GM21447 (cell line): ENCODE results near the gene PNMT.
"Not testable (repeated sequence)": the region's sequence is repeated elsewhere in the genome, so short reads cannot be mapped to it uniquely, and the experiment has no call there.

Experiments
- ATAC-seq: cut with Tn5 transposase; IDR thresholded peaks from one replicate; pipeline ENCODE4 v1.9.1; 2021; ENCODE audit not compliant: unreplicated experiment

Gene PNMT

GRCh38 chr17:39687546-39688474, 19.6 kb downstream of the PNMT start, which contains the start of gene PGAP3:
Gene PGAP3 (minus strand): TSS chr17:39688057. CDS start chr17:39688014, 43 bp downstream.
- peak; percentile 82 for ATAC-seq

DNA sequence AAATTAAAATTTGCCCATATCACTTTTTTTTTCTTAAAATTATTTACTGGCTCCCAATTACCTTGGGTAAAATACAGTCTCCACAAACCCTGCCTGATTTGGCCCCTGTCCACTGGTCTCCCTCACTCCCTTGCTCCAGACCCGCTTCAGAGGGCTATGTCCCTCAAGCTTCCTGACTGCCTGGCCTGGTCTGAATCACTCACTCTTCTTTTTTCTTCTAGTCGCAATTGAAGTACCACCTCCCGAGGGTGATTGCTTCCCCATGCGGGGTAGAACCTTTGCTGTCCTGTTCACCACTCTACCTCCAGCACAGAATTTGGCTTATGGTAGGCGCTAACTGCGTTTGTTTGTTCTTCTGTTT, 20.2 kb downstream of the PNMT start:
- no peak for ATAC-seq

GRCh38 chr17:39688945-39689344, 20.7 kb downstream of the PNMT start:
- no peak for ATAC-seq

- no peak for ATAC-seq
Measured at GRCh38 chr17:39694593-39694992, 26.3 kb downstream of the PNMT start.

DNA sequence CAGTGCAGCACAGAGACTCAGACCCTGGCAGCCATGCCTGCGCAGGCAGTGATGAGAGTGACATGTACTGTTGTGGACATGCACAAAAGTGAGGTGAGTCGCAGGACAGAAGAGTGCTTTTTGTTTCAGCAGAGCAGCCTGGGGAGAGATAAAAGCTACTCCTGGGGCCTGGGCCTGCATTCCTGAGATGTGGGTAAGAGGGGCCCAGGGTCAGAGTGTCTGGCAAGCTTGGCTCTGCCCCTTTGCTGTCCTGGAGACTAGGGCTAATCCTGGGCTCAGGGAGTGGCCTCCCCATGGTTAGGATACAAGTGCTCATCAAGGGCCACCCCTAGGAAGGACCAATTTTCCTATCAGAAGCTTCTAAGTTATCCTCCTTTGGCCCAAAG, 26.8 kb downstream of the PNMT start:
- no peak for ATAC-seq

DNA sequence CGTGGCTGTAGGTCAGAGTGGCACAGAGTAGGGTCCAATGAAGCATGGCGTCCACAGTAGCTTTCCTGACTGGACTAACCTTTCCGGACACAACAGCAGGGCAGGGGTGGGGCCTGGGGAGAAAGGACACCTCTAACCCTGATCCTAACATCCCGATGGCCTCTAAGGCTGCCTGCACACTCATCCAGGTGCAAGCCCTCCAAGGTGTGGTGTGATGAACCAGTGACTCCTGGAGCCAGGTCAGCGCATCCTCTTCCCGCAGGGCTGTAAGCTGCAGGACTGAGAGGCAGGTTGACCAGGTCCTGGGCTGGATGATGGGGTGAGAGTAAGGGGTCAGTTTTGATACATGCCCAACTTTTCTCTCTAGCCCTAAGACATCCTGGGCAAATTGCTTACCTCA, 28.5 kb downstream of the PNMT start:
- no peak for ATAC-seq

- ATAC-seq = no peak
Measured at GRCh38 chr17:39697961-39698360, 29.7 kb downstream of the PNMT start.

GRCh38 chr17:39699157-39699817, 31.0 kb downstream of the PNMT start:
- ATAC-seq = not testable (repeated sequence)

DNA sequence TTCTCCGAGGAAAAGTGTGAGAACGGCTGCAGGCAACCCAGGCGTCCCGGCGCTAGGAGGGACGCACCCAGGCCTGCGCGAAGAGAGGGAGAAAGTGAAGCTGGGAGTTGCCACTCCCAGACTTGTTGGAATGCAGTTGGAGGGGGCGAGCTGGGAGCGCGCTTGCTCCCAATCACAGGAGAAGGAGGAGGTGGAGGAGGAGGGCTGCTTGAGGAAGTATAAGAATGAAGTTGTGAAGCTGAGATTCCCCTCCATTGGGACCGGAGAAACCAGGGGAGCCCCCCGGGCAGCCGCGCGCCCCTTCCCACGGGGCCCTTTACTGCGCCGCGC, 31.5 kb downstream of the PNMT start, which contains the start of gene ERBB2:
Gene ERBB2 (plus strand): TSS at position 247 of the 330 bp plus-strand sequence. CDS start 175 bp downstream, outside the sequence.
- no peak for ATAC-seq

GRCh38 chr17:39700148-39700987, 32.1 kb downstream of the PNMT start:
- ATAC-seq = no peak

DNA sequence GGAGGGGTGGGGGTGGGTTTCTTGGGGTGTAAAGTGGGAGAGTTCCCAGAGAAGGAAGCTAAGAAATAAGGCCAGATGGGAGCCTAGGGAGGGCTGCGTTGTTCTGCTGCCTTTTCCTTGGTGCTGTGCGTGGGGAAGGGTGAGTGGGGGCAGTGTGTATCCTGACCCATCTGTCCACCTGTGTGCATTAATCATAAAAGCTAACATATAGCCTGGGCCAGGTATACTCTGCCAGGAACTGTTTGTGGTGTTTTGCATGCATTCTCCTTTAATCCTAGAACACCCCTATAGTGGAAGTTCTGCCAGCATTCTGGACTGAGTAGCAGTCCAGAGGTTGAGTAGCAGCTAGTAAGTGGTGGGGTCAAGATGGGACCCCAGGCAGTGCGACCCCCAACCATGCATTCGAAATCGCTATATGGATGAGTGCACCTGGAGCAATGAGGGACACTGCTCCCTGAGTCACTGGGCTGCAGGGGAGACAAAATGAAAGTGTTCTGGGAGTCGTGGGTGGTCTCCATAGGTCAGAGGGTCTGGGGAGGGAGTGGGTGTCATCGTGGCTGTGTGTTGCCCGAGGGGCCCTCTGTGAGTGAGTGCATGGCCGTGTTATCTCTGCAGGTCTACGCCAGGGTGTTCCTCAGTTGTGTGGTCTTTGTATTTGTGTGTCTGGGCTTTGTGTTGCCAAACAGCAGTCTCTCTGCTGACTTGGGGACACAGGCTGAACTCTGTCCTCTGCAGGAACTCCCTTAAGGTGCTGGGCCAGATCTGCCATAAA, 32.9 kb downstream of the PNMT start:
- ATAC-seq = no peak

DNA sequence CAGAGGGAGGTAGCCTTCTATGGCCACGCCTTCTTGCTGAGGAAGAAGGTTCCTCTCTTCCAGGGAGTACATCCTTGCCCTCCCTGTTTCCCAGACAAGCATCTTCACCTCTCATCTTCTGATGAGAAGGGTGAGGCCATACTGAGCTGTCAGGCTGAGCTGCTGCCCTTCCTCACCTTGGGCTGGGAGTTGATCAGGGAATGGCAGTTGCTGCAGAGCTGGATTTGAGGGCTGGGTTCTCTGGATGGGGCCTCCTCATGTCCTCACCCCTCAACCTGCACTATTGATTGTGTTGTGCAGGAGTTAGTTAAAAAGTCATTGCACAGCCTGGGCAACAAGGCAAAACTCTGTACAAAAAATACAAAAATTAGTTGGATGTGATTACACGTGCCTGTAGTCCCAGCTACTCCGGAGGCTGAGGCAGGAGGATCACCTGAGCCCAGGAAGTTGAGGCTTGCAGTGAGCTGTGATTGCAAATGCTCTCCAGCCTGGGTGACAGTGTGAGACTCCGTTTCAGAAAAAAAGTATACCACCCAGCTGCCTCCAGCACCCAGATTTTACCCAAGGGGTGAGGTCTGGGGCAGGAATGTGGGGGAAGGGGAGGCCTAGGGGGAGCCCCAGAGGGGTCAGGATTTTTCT, 33.6 kb downstream of the PNMT start:
- no peak for ATAC-seq

DNA sequence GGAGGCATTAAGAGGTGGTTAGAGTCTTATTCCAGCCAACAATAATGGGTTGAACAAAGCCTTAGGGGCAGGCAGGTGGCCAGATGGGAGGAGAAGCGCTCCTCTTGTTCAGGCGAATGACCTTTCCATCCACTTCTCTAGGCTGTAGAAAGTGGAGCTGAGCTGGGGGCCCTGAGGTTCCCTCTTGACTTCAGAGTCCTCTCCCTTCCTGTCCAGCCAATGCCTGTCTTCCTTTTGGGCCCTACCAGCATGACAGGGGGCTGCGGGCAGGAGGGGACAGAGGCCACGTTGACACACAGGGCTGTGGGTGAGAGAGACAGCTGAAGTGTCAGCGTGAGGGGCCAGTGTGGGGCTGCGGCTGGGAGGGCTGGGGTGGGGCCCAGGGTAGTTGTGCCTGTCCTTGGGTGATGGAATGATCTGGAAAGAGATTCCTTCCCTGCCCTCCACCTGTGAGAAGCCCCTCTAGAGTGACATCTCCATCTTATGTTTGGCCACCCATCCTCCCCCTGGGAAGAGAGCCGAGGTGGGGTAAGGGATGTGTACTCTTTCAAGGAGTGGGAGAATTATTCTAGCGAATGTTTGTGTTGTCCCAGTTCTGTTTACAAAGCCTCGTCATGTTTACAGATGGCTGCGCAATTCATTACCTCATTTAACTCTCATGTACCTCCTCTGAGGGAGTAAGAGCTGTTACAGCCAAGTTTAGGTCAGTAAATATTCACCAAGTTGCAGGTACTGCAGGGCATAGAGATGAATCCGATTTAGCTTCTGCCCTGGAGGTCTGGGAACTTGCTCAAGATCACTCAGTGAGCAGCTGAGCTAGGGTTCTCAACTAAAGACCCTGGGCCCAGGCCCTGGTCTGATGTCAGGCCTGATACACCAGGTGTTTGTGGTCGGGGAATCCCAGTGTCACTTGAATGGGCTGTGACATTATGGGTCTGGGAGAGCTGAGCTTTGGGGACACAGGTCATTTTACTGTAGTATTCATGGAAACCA, 34.9 kb downstream of the PNMT start:
- no peak for ATAC-seq

DNA sequence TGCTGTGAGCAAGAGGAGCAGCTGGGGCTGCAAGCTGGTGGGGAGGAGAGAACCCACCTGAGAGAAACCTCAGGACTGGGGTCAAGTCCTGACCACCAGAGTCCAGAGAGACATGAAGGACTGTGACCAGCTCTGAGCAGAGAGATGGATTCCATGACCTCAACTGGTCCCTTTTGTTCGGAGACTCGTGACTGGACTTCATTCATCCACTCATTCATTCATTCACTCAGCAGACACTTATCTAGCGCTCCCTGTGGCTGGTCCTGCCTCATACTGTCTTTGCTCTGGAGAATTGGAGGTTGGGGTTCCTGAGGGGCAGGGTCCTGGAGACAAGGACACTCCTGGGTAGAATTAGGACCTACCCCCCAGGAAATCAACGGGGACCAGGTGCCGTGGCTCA, 35.7 kb downstream of the PNMT start:
- no peak for ATAC-seq

GRCh38 chr17:39704821-39705551, 36.7 kb downstream of the PNMT start:
- no peak for ATAC-seq

GRCh38 chr17:39705786-39706348, 37.6 kb downstream of the PNMT start:
- ATAC-seq = no peak

DNA sequence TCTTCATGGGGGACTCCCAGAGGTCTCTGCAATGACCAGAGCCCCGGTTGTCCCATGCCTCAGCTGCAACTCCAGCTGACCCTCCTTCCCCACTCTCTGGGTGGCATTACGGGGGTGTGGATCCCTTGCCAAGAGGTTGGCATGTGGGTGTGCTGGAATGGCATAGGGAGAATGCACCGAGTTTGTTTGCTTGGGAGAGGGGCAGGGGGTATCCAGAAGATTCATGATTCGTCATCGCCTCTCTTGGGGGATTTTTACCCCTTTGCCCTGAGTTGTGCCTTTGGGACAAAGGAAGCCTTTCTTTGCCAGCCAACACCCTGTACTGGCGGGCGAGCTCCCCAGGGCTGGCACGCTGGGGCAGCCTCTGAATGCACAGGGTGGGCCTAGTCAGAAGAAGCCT, 38.1 kb downstream of the PNMT start:
- no peak for ATAC-seq

DNA sequence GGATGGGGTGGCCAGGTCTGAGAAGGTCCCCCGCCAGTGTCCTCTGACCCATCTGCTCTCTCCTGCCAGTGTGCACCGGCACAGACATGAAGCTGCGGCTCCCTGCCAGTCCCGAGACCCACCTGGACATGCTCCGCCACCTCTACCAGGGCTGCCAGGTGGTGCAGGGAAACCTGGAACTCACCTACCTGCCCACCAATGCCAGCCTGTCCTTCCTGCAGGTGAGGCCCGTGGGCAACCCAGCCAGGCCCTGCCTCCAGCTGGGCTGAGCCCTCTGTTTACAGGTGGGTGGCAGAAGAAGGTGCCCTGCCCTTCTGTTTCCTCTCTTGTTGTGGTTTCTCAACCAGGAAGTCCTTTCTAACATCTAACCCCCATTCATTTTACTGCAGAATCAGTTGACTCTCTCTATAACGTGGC, 38.7 kb downstream of the PNMT start:
- no peak for ATAC-seq
